NCI-H82 (cell line): Measurements from ENCODE around the gene FAM50B.
"Not testable (repeated sequence)": the region's sequence is repeated elsewhere in the genome, so short reads cannot be mapped to it uniquely, and the experiment has no call there.

Experiments
- DNase-seq: peaks from one replicate; lab custom pipeline; 2025; lab: John Stamatoyannopoulos, UW

The FAM50B gene

GRCh38 chr6:3847521-3847920 is 1.7 kb upstream of the FAM50B start:
- DNase-seq = no peak

GRCh38 chr6:3848380-3848779 is 793 bp upstream of the FAM50B start:
- DNase-seq = no peak

DNA sequence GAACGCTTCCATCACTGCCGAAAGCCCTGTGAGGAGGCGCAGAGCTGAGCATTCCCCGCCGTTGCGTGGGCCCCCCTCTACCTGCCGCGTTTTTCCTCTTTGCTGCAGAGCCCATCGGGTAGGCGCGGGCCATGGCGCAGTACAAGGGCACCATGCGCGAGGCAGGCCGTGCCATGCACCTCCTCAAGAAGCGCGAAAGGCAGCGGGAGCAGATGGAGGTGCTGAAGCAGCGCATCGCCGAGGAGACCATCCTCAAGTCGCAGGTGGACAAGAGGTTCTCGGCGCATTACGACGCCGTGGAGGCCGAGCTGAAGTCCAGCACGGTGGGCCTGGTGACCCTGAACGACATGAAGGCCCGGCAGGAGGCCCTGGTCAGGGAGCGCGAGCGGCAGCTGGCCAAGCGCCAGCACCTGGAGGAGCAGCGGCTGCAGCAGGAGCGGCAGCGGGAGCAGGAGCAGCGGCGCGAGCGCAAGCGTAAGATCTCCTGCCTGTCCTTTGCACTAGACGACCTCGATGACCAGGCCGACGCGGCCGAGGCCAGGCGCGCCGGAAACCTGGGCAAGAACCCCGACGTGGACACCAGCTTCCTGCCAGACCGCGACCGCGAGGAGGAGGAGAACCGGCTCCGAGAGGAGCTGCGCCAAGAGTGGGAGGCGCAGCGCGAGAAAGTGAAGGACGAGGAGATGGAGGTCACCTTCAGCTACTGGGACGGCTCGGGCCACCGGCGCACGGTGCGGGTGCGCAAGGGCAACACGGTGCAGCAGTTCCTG is 693 bp downstream of the FAM50B start:
- DNase-seq = peak; percentile 9

- DNase-seq = no peak
Observed at GRCh38 chr6:3850451-3851203, 1.5 kb downstream of the FAM50B start.

GRCh38 chr6:3851839-3852238 is 2.7 kb downstream of the FAM50B start:
- DNase-seq = no peak

GRCh38 chr6:3852391-3852790 is 3.2 kb downstream of the FAM50B start:
- no peak for DNase-seq

DNA sequence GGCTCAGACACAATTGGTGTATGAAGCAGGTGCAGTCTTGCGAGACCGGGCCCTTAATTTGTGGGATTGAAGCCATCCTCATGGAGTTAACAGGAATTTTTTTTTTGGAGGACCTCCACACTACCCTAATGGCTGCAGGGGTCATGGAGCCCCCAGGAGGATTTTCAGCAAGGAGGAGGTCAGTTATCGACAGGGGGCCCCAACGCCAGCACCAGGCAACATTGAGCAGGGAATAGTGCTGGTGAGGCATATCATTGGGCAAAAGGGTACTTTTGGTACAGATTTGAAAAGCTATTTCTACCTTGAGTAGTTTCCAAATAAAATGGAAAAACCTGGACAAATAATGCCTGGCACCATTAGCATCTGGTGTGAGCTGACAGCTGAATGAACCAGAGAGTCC is 6.7 kb downstream of the FAM50B start:
- DNase-seq = no peak

DNA sequence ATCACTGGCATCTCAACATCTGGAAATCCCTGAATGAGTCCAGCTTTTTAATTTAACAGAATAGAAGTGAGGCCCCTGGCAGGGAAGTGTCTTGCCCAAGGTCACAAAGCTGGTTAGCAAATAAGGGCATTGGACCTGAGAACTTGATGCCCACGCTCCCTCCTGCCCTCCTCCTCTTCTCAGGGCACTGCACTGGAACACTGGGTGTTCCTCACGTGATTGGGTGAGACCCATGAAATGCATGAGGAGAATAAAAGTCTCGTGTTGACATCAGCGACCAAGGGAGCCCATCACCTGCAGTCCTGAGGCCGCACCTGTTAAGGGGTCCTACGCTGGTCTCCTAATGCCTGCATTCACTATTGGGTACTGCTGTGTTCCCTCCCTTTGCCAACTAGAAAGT is 7.4 kb downstream of the FAM50B start:
- no peak for DNase-seq

GRCh38 chr6:3857468-3858456 is 8.6 kb downstream of the FAM50B start:
- no peak for DNase-seq

DNA sequence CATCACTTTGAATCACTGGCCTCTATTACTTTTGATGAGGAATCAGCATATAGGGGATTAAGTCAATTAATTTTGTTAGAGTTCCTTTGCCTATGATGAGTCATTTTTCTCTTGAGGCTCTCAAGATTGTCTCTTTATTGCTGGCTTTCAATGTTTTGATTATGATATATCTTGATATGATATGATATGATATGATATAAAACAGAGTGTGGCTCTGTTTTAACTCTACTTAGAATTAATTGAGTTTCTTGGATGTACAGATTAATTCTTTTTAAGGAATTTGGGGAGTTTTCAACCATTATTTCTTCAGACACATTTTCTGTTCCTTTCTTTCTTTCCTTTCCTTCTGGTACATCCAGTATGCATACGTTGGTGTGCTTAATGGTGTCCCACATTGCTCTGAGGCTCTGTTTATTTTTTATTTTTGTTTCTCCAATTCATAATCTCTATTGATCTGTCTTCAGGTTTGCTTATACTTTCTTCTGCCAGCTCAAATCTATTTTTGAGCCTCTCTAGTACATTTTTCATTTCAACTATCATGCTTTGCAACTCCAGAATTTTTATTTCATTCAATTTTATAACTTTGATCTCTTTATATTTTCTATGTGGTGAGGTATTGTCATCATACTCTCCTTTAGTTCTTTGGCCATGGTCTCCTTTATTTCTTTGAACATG is 10.8 kb downstream of the FAM50B start:
- DNase-seq = no peak

DNA sequence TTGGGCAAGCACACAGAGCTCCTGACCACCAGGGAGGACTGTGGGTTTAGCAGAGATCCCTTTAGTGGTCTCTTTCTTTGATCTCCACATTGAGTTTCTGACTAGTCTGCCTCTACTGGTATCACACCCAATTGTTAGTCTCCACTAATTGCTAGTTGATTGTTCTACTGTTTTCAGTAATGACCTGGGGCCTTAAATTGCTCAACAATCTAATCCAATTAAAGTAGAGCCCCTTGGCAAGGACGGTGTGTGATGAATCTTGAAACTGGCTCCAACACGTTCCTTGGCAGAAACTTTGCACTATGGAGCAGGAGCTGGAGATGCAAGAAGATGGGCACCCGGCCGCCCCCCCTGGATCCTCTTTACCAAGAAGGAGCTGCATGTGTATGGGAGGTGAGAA is 12.3 kb downstream of the FAM50B start:
- DNase-seq = peak; percentile 24

DNA sequence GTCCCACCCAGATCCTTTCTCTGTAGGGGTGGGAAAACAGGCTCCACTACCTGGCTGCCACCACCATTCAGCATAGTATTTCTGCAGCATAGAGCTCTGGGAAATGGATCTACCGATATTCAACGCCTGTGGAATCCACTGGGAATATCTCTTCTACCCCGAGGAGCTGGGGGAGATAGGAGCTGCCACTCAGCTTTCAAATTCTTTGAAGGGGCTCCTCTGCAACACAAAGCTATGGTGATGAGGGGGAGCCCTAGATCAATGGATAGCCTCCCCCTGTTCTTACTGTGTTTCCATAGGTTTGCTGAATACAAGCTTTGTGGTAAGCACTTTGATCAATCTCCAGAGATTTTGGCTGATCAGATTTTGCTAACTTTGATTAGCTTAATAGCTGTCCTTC is 12.9 kb downstream of the FAM50B start:
- DNase-seq = no peak

DNA sequence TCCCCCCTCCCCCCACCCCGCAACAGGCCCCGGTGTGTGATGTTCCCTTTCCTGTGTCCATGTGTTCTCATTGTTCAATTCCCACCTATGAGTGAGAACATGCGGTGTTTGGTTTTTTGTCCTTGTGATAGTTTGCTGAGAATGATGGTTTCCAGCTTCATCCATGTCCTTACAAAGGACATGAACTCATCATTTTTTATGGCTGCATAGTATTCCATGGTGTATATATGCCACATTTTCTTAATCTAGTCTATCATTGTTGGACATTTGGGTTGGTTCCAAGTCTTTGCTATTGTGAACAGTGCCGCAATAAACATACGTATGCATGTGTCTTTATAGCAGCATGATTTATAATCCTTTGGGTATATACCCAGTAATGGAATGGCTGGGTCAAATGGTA is 14.1 kb downstream of the FAM50B start:
- not testable (repeated sequence) for DNase-seq

- DNase-seq = no peak
Observed at GRCh38 chr6:3865463-3865862, 16.3 kb downstream of the FAM50B start.

DNA sequence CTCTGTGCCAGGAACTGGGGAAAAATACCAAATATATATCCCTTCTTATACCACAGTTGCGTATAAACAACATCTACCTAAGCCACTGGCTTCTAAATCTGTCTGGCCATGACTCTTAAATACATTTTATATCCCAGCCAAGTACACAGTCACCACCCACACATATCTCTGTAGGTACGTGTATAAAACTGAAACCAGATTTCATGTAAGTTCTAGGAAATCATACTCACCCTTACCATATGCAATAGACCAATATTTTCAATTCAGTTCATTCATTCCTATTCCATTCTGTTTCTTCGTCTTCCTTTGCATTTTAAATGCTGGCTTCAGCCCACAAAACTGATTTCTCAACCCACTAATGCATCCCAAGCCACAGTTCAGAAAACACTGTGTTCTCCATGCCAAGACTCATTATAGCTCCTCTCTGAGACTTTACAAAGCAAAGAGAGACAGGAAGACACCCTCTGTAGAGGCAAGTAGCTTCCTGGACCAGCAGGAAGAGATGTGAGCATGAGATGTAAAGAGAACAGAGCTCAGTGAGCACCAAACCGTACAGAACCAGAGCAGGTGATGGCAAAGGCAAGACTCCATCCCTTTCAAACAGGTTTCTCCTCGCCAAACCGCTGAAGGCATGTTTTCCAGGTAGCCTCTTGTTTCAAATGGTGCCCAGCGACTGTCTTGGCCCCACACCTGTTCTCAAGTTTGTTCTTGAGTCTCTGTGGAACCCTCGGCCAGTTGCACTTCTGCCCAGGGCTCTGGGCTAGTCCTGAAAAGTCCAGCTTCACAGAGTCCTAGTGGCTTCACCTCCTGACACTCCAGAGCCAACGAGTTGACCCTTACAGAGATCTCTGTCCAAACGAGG is 18.7 kb downstream of the FAM50B start:
- DNase-seq = no peak

GRCh38 chr6:3868544-3868943 is 19.4 kb downstream of the FAM50B start:
- DNase-seq = no peak

GRCh38 chr6:3869284-3869631 is 20.1 kb downstream of the FAM50B start:
- DNase-seq = no peak

DNA sequence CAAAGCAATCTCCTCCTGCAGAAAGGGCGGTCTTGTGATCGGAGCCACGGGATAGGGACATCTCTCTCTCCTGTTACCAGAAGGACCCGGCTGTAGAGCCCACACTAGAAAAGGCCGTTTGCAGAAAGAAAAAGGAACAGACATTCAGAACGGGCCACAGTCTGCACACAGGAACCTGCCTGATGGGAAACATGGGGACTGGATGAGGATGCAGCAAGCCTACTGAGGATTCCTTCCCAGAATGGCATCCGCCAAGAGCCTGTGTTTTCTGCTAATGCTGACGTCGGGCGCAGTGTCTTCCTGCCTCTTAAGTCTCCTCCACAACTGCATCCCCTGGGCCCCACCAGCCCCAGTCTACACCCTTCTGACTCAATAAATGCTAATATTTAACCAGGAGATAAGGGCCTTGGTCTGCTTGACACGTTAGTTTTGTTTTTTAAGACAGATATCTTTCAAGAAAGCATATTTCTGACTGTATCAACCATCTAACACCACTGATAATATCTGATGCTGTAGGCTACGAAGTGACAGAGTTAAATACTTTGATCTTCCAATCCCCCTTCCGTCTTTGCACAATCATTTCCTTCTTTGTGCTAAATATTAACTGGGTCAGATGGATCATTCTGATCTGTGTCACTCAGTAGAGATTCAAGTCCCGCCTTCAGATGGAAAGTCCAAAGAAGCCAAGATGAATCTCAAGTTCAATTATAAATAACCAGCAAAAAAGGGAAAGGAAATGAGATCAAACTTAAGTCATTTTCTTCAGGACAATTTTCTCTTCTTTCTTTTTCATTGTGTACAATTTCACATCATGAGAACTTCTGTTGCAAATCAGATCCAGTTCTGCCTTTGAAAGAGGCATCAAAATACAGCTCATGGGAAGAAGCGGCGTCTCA is 20.7 kb downstream of the FAM50B start:
- DNase-seq = no peak

- no peak for DNase-seq
Observed at GRCh38 chr6:3870528-3870925, 21.4 kb downstream of the FAM50B start.

DNA sequence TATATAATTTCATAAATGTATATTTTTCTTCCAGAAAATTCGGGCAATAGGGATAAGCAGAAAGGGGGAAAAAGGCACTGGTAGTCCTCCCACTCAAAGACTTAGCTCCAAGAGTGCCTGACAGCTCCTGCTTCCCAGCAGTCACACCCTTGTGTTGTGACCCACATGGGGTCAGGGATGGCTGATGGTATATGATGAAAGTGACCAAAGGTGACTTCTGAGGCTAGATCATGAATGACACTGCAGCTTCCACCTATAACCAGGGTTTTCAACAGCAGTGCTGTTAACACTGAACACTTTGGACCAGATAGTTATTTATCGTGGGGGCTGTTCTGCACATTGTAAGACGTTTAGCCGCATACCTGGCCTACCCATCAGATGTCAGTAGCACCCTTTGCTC is 22.3 kb downstream of the FAM50B start:
- DNase-seq = no peak
